WTC11 (cell line): ENCODE results near the gene MOB2. TPM values are rescaled to one million over a fixed set of nuclear protein-coding genes. Genes with fewer than 3 reads are reported as not detected.
A peak's percentile ranks its signal among the peaks of the same experiment; 100 is the strongest.

Experiments
- ATAC-seq: fragments of 200-7000 bp; cut with Tn5 transposase; 2 replicates; pipeline ENCODE4 v1.10.0; 2021; ENCODE audit warnings: mild to moderate bottlenecking, moderate library complexity
- CTCF ChIA-PET: fragments of 300-600 bp; sonication (Branson Sonifier 250); formaldehyde crosslinking; loops from one replicate; lab custom pipeline; 2021; ENCODE audit warnings: antibody characterized with exemption; lab: Charles Lee
- POLR2A ChIA-PET: fragments of 350-600 bp; sonication (Branson Sonifier 250); formaldehyde crosslinking; loops from one replicate; lab custom pipeline; 2021; ENCODE audit warnings: antibody characterized with exemption; lab: Charles Lee
- DNase-seq: peaks from one replicate; pipeline ENCODE4 v3.0.0; 2021; ENCODE audit warnings: low spot score
- H3K27ac Mint-ChIP-seq: 2 replicates; pipeline ENCODE4 v1.8.0; 2021; ENCODE audit warnings: mixed read lengths
- H3K27me3 Mint-ChIP-seq: 2 replicates; pipeline ENCODE4 v1.8.0; 2021; ENCODE audit warnings: low read depth, mild to moderate bottlenecking, moderate library complexity, mixed read lengths
- H3K36me3 Mint-ChIP-seq: 2 replicates; pipeline ENCODE4 v1.8.0; 2021; ENCODE audit warnings: mixed read lengths
- H3K4me1 Mint-ChIP-seq: 2 replicates; pipeline ENCODE4 v1.8.0; 2022; ENCODE audit warnings: mixed read lengths
- H3K4me3 Mint-ChIP-seq: 2 replicates; pipeline ENCODE4 v1.8.0; 2021; ENCODE audit warnings: mild to moderate bottlenecking, moderate library complexity, mixed read lengths
- H3K9me3 Mint-ChIP-seq: 2 replicates; pipeline ENCODE4 v1.8.0; 2021; ENCODE audit warnings: mixed read lengths
- FOXJ3 ChIP-seq: sonication (generic); formaldehyde crosslinking; IDR thresholded peaks from 2 replicates; pipeline ENCODE4 v1.9.0; 2021; ENCODE audit warnings: missing genetic modification reagents, mild to moderate bottlenecking, borderline replicate concordance
- FOXP1 ChIP-seq: sonication (generic); formaldehyde crosslinking; IDR thresholded peaks from 2 replicates; pipeline ENCODE4 v1.8.0; 2022; ENCODE audit warnings: missing genetic modification reagents, mild to moderate bottlenecking, moderate library complexity, borderline replicate concordance
- GABPB1 ChIP-seq: sonication (generic); formaldehyde crosslinking; IDR thresholded peaks from 2 replicates; pipeline ENCODE4 v1.8.1; 2023; ENCODE audit warnings: mild to moderate bottlenecking, missing genetic modification reagents
- JAZF1 ChIP-seq: fragments of 250-450 bp; sonication (Bioruptor Pico); IDR thresholded peaks from 2 replicates; pipeline ENCODE4 v1.9.0; 2021; ENCODE audit warnings: moderate library complexity, mild to moderate bottlenecking, inconsistent platforms
- NFE2L1 ChIP-seq: sonication (generic); formaldehyde crosslinking; IDR thresholded peaks from 2 replicates; pipeline ENCODE4 v1.8.1; 2023; ENCODE audit warnings: missing genetic modification reagents
- NFYB ChIP-seq: sonication (generic); formaldehyde crosslinking; conservative IDR thresholded peaks from 2 replicates; pipeline ENCODE4 v1.8.0; 2022; ENCODE audit warnings: low read depth, missing genetic modification reagents
- NR1H2 ChIP-seq: sonication (generic); formaldehyde crosslinking; IDR thresholded peaks from 2 replicates; pipeline ENCODE4 v1.9.0; 2021; ENCODE audit warnings: mild to moderate bottlenecking, moderate library complexity, missing genetic modification reagents
- OVOL2 ChIP-seq: fragments of 250-450 bp; sonication (Bioruptor Pico); IDR thresholded peaks from 2 replicates; pipeline ENCODE4 v1.9.0; 2021; ENCODE audit warnings: mild to moderate bottlenecking, borderline replicate concordance
- RELA ChIP-seq: sonication (generic); formaldehyde crosslinking; IDR thresholded peaks from 2 replicates; pipeline ENCODE4 v1.8.1; 2022; ENCODE audit warnings: missing genetic modification reagents, mild to moderate bottlenecking, borderline replicate concordance
- RORB ChIP-seq: fragments of 250-450 bp; sonication (Bioruptor Pico); IDR thresholded peaks from 2 replicates; pipeline ENCODE4 v1.9.0; 2021; ENCODE audit warnings: mild to moderate bottlenecking
- SP1 ChIP-seq: sonication (generic); formaldehyde crosslinking; conservative IDR thresholded peaks from 2 replicates; pipeline ENCODE4 v1.8.1; 2022; ENCODE audit warnings: missing genetic modification reagents
- TP53 ChIP-seq: sonication (generic); formaldehyde crosslinking; IDR thresholded peaks from 2 replicates; pipeline ENCODE4 v1.8.1; 2023; ENCODE audit warnings: mild to moderate bottlenecking, missing genetic modification reagents
- ZNF232 ChIP-seq: sonication (generic); formaldehyde crosslinking; IDR thresholded peaks from 2 replicates; pipeline ENCODE4 v1.8.0; 2022; ENCODE audit warnings: mild to moderate bottlenecking, missing genetic modification reagents
- ZNF263 ChIP-seq: sonication (generic); formaldehyde crosslinking; IDR thresholded peaks from 2 replicates; pipeline ENCODE4 v1.8.1; 2022; ENCODE audit warnings: low read depth, mild to moderate bottlenecking, moderate library complexity, missing genetic modification reagents
- total RNA-seq: library from RNA; stranded (reverse); gene quantifications from 3 replicates; pipeline ENCODE4 v1.2.3, GENCODE V29; 2021
- TF ChIP-seq, protein P1 (sequence below): sonication (generic); formaldehyde crosslinking; IDR thresholded peaks from 2 replicates; pipeline ENCODE4 v1.8.0; 2022; ENCODE audit warnings: mild to moderate bottlenecking, missing genetic modification reagents
- TF ChIP-seq, protein P2 (sequence below): sonication (generic); formaldehyde crosslinking; IDR thresholded peaks from 2 replicates; pipeline ENCODE4 v1.8.1; 2022; ENCODE audit warnings: mild to moderate bottlenecking, moderate library complexity, missing genetic modification reagents
- TF ChIP-seq, protein P3 (sequence below): sonication (generic); formaldehyde crosslinking; IDR thresholded peaks from 2 replicates; pipeline ENCODE4 v1.8.1; 2023; ENCODE audit warnings: mild to moderate bottlenecking, missing genetic modification reagents, moderate library complexity
- TF ChIP-seq, protein P4 (sequence below): sonication (generic); formaldehyde crosslinking; IDR thresholded peaks from 2 replicates; pipeline ENCODE4 v1.8.1; 2022; ENCODE audit warnings: mild to moderate bottlenecking, missing genetic modification reagents, moderate library complexity, borderline replicate concordance
- TF ChIP-seq, protein P5 (sequence below): fragments of 250-450 bp; sonication (Bioruptor Pico); IDR thresholded peaks from 2 replicates; pipeline ENCODE4 v2.1.2; 2022; ENCODE audit warnings: mild to moderate bottlenecking, moderate library complexity
- TF ChIP-seq, protein P6 (sequence below): fragments of 250-450 bp; sonication (Bioruptor Pico); IDR thresholded peaks from 2 replicates; pipeline ENCODE4 v1.8.0; 2021; ENCODE audit warnings: mild to moderate bottlenecking
- TF ChIP-seq, protein P7 (sequence below): fragments of 250-450 bp; sonication (Bioruptor Pico); conservative IDR thresholded peaks from 2 replicates; pipeline ENCODE4 v1.9.0; 2021; ENCODE audit warnings: mild to moderate bottlenecking

The MOB2 gene
- total RNA-seq, 1 experiment from 2014 or later = 21.7 TPM

DNA sequence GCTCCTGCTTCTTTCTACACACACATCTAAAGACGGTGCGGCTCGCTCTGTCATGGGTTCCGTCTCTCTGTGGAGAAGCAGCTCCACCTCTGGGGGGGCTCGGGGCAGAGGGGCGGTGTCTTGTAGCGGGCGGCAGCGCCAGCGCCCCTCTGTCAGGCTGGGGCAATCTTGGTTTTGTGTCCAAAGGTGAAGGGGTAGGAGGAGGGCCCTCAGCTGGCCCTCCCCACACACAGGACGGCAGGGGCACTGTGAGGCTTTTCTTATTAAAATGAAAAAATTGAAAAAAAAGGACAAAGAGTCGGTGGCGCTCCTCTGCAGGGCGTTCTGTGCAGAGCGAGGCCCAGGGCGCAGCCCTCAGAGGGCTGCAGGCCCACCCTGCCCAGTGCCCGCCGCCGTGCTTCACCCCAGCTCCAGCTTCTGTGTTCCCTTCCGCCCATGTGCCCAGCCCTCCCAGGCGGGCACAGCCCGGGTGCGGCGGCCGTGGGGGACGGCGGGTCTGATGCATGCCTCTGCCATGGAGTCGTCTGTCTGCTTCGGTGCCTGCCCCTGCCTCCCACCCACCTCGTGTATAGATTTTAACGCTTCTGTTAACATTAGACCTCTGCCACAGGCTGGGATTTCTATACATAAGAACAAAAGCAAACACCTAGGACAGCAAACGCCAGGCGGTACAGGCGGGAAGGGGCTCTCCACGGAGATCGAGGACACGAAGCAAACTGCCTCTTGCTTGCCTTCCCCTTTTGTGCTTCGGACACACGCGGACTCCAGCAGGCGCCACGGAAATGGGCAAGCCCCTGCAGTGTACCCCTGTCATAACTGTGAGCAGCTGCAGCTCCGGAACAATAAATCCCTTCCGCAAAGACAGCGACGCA lies 24.5 kb downstream of the MOB2 start:
- no peak for DNase-seq
- Mint-ChIP-seq H3K4me1 (no peaks in the 10 kb centered on the region), H3K27me3 (no peaks in the 10 kb centered on the region), H3K4me3 (no peak overlapping the region), H3K36me3 (no peaks in the 10 kb centered on the region), H3K9me3 (no peaks in the 10 kb centered on the region), H3K27ac (no peak overlapping the region)
- ChIA-PET POLR2A (no interaction called here), CTCF (interaction anchor here (1.7 kb wide), 1 partner anchor 43 kb away, joined by 5 read pairs; no protein-coding TSS in a partner anchor)
- no peak for ATAC-seq
- no peak for TF ChIP-seq OVOL2 (CRISPR knock-in tag)
- TF ChIP-seq JAZF1 (CRISPR knock-in tag) = no peak
- TF ChIP-seq, protein P1, sequence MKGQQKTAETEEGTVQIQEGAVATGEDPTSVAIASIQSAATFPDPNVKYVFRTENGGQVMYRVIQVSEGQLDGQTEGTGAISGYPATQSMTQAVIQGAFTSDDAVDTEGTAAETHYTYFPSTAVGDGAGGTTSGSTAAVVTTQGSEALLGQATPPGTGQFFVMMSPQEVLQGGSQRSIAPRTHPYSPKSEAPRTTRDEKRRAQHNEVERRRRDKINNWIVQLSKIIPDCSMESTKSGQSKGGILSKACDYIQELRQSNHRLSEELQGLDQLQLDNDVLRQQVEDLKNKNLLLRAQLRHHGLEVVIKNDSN (CRISPR knock-in tag) = no peak
- TF ChIP-seq NFE2L1 (CRISPR knock-in tag) = no peak
- TF ChIP-seq FOXJ3 (CRISPR knock-in tag) = no peak
- no peak for TF ChIP-seq GABPB1 (CRISPR knock-in tag)
- TF ChIP-seq ZNF232 (CRISPR knock-in tag) = no peak
- no peak for TF ChIP-seq NR1H2
- TF ChIP-seq, protein P2, sequence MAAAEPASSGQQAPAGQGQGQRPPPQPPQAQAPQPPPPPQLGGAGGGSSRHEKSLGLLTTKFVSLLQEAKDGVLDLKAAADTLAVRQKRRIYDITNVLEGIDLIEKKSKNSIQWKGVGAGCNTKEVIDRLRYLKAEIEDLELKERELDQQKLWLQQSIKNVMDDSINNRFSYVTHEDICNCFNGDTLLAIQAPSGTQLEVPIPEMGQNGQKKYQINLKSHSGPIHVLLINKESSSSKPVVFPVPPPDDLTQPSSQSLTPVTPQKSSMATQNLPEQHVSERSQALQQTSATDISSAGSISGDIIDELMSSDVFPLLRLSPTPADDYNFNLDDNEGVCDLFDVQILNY (CRISPR knock-in tag) = no peak
- no peak for TF ChIP-seq RORB

DNA sequence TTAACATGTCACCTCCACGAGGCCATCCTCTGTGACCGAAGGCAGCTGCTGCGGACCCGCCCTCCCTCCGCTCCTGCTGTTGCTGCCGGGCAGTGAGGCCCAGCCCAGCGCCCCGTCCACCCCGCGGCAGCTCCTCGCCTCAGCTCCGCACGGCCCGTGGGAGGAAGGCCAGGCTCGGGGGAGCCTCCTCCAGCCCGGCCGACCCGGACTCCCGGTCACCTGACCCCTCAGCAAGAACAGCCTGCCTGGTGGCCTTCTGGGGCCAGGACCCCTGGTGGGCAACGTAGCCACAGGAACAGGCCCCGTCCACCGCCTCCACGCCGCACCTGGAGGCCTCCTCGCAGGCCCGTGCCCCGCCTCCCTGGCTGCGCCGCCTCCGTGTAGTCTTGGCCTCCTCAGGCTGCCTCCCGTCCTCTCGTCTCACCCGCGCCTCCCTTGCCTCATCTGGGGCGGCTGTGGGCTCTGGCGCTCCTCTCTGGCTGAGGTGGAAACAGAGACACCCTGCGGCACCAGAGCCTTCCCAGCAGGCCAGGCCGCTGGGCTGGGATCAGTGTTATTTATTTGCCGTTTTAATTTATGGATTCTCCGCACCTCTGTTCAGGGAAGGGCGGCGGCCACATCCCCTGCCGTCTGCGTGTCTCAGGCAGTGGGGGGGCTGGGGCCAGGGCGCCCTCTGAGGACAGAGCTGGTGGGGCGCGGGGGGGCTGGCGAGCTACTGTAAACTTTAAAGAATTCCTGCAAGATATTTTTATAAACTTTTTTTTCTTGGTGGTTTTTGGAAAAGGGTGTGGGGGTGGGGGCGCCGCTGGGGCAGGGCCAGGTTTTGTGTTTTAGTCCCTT lies 25.4 kb downstream of the MOB2 start:
- no peak overlapping the region for H3K4me3 Mint-ChIP-seq
- TF ChIP-seq, protein P3, sequence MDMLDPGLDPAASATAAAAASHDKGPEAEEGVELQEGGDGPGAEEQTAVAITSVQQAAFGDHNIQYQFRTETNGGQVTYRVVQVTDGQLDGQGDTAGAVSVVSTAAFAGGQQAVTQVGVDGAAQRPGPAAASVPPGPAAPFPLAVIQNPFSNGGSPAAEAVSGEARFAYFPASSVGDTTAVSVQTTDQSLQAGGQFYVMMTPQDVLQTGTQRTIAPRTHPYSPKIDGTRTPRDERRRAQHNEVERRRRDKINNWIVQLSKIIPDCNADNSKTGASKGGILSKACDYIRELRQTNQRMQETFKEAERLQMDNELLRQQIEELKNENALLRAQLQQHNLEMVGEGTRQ (CRISPR knock-in tag) = peak; percentile 31; the same call in 1 of the 2 replicates
- no peak for TF ChIP-seq FOXP1 (CRISPR knock-in tag)
- CTCF ChIA-PET = interaction anchor here (1.7 kb wide), 1 partner anchor 44 kb away, joined by 5 read pairs; no protein-coding TSS in a partner anchor
- no peaks in the 10 kb centered on the region for H3K4me1 Mint-ChIP-seq
- ATAC-seq (no peak), DNase-seq (no peak)
- POLR2A ChIA-PET = no interaction called here
- no peak overlapping the region for H3K27ac Mint-ChIP-seq
- H3K27me3 Mint-ChIP-seq = no peaks in the 10 kb centered on the region
- no peaks in the 10 kb centered on the region for H3K36me3 Mint-ChIP-seq
- H3K9me3 Mint-ChIP-seq = no peaks in the 10 kb centered on the region

DNA sequence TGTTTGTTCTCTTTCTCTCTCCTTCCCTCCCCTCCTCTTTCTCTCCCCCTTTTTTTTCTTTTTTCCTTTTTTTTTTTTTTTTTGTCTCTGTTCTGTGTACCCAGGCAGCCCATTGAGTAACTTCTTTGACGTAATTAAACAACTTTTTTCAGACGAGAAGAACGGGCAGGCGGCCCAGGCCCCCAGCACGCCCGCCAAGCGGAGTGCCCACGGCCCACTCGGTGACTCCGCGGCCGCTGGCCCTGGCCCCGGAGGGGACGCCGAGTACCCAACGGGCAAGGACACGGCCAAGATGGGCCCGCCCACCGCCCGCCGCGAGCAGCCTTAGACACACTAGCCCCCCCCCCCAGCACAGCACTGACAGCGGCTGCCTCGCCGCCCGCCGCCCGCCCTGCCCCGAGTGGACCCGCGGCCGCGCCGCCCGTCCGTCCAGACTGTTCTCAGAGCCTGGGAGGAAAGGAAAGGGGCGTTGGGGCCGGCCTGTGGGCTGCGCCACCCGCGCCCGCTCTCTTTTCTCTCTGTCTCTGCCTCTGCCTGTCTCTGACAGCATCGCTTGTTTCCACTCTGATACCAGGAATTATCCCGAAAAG lies 26.1 kb downstream of the MOB2 start:
- CTCF ChIA-PET = no interaction called here
- no peaks in the 10 kb centered on the region for H3K4me1 Mint-ChIP-seq
- POLR2A ChIA-PET = no interaction called here
- no peak for TF ChIP-seq TP53 (CRISPR knock-in tag)
- TF ChIP-seq, protein P4, sequence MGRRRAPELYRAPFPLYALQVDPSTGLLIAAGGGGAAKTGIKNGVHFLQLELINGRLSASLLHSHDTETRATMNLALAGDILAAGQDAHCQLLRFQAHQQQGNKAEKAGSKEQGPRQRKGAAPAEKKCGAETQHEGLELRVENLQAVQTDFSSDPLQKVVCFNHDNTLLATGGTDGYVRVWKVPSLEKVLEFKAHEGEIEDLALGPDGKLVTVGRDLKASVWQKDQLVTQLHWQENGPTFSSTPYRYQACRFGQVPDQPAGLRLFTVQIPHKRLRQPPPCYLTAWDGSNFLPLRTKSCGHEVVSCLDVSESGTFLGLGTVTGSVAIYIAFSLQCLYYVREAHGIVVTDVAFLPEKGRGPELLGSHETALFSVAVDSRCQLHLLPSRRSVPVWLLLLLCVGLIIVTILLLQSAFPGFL = no peak
- TF ChIP-seq SP1 = no peak
- TF ChIP-seq, protein P5, sequence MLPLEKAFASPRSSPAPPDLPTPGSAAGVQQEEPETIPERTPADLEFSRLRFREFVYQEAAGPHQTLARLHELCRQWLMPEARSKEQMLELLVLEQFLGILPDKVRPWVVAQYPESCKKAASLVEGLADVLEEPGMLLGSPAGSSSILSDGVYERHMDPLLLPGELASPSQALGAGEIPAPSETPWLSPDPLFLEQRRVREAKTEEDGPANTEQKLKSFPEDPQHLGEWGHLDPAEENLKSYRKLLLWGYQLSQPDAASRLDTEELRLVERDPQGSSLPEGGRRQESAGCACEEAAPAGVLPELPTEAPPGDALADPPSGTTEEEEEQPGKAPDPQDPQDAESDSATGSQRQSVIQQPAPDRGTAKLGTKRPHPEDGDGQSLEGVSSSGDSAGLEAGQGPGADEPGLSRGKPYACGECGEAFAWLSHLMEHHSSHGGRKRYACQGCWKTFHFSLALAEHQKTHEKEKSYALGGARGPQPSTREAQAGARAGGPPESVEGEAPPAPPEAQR (CRISPR knock-in tag) = no peak
- TF ChIP-seq NFYB (CRISPR knock-in tag) = no peak
- TF ChIP-seq, protein P6, sequence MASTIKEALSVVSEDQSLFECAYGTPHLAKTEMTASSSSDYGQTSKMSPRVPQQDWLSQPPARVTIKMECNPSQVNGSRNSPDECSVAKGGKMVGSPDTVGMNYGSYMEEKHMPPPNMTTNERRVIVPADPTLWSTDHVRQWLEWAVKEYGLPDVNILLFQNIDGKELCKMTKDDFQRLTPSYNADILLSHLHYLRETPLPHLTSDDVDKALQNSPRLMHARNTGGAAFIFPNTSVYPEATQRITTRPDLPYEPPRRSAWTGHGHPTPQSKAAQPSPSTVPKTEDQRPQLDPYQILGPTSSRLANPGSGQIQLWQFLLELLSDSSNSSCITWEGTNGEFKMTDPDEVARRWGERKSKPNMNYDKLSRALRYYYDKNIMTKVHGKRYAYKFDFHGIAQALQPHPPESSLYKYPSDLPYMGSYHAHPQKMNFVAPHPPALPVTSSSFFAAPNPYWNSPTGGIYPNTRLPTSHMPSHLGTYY = no peak
- TF ChIP-seq RELA = no peak
- no peak for TF ChIP-seq ZNF263 (CRISPR knock-in tag)
- TF ChIP-seq, protein P7, sequence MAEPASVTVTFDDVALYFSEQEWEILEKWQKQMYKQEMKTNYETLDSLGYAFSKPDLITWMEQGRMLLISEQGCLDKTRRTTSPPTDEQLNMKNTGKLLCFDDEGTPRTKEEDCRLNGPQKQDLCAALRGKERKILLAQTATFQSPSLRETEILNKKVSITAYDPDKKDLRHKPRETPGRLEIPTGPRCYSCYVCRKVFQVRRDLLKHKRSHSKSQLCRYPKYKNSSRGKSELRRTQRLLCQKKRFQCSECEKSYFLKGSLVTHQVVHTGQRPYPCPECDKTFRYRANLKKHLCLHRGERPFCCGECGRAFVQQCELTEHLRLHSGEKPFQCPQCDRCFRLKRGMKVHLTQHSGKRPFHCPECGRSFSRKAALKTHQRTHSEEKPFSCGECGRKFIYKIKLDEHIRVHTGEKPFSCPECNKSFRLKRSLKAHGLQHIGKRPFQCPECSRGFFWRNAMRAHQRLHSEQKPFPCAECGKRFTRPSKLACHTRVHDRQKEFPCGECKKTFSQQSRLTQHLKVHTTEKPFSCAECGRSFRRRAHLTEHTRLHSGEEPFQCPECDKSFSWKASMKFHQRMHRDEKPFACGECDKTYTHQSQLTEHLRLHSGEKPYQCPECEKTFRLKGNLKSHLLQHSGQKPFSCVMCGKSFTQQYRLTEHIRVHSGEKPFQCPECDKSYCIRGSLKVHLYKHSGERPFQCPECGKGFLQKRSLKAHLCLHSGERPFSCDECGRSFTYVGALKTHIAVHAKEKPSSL (CRISPR knock-in tag) = no peak
- H3K4me3 Mint-ChIP-seq = no peak overlapping the region
- no peak for DNase-seq
- ATAC-seq = no peak
- no peaks in the 10 kb centered on the region for H3K27me3 Mint-ChIP-seq
- no peaks in the 10 kb centered on the region for H3K9me3 Mint-ChIP-seq
- no peak overlapping the region for H3K27ac Mint-ChIP-seq
- no peaks in the 10 kb centered on the region for H3K36me3 Mint-ChIP-seq
